Stimulated activated CD8-positive, alpha-beta memory T cell treated with anti-CD3 and anti-CD28 coated beads, Interleukin-4, amount 100 ng/mL, for 24 hours (primary cell): ENCODE results near the gene SHISA6.
"Not testable (repeated sequence)": the region's sequence is repeated elsewhere in the genome, so short reads cannot be mapped to it uniquely, and the experiment has no call there.

Experiments
- DNase-seq: peaks from one replicate; pipeline ENCODE4 v3.0.0-alpha.2; 2020; ENCODE audit warnings: low read depth

Gene SHISA6

DNA sequence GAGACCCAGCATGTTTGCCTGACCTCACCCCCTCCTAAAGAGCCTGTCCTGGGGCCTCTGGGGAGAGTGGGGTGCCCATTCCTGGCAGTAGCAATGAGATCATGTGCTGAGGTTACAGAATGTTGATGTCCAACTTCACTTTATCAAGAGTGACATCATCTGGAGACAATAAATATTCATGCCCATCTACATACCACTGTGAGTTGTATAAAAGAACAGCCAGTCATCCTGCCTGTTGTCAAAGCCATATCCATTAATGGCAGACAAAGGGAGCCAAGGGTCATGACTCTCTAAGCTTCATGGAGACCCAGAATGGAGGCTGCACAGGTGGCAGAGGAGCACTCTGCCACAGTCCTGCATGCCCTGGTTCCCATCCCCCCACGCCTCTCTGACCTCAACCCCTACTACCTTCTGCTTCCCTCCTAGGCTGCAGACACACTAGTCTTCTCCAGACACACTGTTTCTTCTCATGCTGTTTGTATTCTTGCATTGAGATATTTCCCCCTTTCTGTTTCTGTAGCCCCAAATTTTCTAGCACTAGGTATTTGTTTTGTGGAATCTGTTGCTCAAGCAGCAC, 27.1 kb downstream of the SHISA6 start:
- no peak for DNase-seq

DNA sequence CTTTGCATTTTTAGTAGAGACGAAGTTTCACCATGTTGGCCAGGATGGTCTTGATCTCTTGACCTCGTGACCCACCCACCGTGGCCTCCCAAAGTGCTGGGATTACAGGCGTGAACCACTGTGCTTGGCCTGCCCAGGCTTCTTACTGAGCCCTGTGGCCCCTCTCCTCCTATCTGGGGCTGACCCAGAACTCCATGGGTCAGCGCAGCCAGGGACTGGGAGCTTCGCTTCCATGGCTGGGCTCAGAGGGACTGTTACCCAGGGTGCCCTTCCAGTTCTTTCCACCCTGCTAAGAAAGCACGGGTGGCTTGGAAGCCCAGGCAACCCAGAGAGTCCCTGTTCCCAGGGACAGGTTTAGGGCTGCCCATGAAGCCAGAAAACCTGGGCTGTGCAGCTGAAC, 28.2 kb downstream of the SHISA6 start:
- DNase-seq: no peak

DNA sequence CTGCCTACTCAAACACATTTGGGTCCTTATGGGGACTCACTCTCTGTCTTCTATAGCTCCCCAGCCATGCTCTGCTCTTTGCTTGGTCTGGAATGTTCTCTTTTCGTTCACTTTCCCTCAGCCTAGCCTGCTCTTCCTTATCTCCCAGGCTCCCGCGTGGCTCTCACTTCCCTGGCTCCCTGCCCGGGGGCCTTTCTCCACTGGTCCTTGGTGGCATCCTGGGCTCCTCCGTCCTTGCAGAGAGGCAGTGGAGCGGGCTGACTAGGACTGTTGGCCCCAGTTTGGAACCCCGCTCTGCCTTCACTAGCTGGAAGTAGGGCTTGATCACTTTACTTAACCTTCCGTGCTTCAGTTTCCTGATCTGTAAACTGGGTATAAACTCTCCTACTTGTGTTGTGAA, 31.2 kb downstream of the SHISA6 start:
- no peak for DNase-seq

DNA sequence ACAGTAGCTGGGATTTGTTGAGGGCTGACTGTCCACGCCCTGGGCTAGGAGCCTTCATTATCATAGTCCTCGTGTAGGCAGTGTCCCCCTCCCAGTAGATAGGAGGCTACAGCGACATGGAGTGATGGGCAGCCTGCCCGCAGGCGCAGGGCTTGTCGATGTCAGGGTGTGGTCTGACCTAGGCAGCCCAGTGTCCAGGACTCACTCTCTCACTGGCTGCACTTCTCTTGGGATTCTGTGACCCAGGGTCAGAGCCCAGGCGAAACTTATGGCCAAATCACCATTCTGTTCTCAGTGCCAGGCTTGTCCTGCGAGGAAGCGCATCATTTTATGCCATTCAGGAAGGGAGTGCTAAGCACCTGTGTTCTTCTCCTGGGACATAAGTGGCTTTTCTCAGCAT, 32.6 kb downstream of the SHISA6 start:
- DNase-seq: no peak

DNA sequence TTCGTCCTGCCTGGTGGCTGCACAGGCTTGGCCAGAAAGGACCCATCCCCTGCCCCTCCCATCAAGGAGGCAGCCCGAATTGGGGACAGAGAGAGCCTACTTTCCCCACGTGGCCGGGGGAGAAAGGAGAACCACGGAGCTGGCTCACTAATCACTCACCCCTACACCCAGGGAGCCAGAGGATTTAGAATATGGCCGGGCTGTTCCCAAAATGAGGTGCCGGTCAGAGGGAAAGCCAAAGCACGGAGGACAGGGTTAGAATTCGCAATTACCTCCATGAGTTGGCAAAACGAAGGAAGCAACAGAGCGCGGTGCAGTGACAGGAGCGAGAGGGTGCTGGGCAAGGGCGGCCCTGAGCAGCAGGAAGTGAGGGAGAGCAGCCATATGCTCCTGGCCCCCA, 33.1 kb downstream of the SHISA6 start:
- DNase-seq: no peak

DNA sequence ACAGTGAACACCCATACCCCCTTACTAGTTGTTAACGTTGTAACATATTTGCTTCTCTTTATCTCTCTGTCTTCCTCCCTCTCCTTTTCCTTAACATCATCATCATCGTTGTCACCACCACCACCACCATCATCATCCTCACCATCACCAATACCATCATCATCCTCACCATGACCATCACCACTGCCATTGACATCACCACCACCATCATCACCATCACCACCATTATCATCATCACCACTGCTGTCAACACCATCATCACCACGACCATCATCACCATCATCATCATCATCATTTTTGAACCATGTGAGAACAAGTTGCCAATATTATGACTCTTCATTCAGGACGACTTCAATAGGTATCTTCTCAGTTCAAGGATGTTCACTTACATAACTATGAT, 35.5 kb downstream of the SHISA6 start:
- no peak for DNase-seq

DNA sequence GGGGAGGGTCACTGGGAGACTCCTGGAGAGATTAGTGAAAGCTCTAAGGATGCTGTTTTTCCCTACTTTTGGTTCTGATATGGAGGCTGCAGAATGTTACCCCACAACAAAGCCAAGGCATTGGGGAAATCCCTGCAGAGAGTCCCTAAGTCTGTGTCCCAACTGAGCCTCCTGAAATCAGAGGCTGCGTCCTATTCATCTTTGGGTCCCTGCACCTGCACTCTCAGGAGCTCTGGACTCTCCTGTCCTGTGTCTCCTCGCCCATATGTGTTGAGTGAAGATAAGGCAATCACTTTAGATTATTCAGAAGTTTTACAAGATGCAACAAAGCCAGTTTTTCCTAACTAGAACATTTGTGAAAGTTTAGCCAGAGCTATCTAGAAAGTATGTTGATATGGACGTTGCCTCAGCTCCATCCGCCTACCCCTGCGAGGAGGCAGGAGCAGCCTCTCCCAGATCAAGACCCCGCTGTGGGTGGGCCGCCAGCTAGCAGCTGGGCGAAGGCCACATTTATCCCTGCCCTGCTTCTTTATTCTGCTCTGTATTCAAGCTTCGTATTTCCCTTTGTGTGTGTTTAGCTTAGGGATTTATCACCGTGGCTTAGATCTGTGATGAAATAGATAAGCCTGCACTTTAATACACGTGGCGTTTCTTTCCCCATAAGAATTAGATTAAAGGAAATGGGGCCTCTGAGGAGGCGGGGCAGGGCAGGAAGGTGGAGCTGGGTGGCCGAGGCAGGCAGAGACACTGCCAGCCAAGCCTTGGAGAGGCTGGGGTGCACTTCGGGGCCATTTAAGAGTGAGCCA, 37.4 kb downstream of the SHISA6 start:
- no peak for DNase-seq

DNA sequence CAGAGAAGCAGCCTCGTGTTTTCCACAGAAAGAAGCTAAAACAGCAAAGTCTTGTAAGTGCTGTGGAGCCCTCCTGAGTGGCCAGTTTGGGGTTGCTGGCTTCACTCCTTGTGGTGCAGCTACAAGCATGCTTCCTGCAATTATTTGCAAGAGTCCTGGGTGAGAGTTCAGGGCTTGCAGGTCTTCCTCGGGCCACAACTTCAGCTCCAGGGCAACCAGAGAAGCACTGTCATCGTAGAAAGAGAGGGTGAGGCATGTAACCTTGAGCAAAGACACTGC, 37.9 kb downstream of the SHISA6 start:
- DNase-seq: no peak

DNA sequence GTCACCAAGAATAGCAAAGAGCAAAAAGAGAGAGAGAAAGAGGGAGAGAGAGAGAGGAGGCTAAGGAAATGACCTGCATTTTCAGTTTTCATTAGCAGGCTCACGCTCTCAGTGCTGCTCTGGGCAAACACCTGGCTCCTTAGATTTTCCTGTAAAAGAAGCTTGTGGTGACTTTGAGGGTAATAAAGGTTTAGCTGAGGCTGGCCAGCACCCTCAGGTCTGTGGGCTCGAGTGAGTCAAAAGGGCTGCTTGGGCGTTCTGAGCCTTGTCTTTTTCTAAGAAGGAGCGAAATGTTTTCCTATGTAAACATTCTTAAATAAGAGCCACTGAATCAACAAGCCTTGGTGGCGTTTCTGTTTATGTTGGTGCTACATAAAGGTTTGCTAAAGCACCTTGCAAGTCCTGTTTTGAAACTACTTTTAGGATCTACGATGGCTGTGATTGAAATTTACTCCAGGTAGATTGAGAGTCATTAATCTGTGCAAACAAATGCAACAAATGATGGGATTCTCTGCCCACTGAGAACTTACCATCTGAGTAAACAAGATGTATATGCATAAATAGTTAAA, 38.8 kb downstream of the SHISA6 start:
- DNase-seq: no peak

DNA sequence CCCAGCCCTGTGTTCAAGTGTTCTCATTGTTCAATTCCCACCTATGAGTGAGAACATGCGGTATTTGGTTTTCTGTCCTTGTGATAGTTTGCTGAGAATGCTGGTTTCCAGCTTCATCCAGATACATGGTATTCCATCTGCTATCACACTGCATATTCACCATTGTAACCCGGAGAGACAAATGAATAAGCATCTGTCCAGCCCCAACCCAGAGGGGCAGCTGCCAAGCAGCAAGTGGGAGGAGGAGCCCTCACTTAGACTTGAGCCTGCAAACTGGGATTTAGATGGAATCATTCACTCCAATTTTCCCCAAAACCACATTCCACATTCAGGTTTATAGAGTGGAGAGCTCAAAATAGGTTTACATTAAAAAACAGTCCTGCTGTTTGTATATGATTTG, 41.6 kb downstream of the SHISA6 start:
- DNase-seq: no peak

DNA sequence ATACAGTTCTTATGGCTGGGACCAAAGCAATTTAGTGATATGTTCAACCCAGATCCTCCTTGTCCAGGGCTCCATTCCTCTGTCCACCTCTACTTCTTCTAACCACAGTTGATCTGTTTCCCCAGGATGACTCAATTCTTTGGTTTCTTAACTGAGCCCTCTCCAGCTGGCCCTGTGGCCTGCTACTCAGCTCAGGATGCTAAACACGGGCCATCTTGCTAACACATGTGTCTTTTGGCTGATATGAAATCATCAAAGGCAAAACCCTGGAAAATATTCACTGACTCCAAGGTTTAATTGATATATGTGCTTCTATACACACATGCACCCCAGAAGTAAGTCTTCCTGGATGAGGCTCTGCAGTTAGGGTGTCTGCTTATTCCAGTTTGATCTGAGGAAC, 43.8 kb downstream of the SHISA6 start:
- no peak for DNase-seq

DNA sequence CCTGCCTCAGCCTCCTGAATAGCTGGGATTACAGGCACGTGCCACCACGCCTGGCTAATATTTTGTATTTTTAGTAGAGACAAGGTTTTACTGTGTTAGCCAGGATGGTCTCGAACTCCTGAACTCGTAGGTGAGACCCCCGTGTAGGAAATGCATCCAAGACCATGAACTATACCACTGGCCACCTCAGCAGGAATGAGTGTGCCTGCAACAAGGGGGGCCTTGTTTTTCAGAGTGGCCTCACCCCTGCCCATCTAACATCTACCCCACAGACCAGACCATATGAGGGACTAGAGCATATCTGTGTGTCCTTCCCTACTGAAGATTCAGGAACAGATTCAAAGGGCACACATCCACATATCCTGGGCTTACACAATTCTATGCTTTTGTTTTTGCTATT, 44.9 kb downstream of the SHISA6 start:
- no peak for DNase-seq

DNA sequence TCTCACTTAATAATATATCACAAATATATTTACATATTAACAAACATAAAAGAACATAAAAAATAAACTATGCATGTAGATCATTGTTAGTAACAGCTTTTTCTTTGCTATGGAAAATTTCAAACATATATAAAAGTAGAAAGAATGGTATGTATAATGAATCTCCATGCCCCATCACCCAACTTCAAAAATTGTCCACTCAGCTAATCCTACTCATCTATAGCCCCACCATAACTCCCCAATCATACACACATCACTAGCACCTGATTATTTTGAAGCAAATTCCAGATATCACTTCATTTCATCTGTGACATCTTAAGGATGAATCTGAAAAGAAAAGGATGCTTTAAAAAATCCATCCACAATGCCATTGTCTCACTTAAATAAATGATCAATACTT, 46.8 kb downstream of the SHISA6 start:
- DNase-seq: no peak

DNA sequence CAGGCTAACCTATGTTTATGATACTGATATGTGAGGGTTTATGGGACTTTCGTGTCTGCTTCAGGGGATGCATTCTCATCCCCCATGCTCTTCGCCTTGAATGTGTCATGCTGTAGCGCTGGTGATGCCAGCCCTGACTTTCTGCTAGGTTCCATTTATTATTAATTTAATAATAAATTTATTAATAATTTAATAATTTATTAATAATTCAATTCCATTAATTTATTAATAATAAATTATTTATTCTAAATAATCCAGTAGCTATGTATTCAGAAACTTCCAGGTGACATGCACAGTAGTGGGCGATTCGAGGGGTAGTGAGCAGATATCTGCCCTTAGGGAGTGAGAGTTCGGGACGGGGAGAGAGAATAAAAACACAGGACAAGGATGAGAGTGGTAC, 49.8 kb downstream of the SHISA6 start:
- DNase-seq: no peak

DNA sequence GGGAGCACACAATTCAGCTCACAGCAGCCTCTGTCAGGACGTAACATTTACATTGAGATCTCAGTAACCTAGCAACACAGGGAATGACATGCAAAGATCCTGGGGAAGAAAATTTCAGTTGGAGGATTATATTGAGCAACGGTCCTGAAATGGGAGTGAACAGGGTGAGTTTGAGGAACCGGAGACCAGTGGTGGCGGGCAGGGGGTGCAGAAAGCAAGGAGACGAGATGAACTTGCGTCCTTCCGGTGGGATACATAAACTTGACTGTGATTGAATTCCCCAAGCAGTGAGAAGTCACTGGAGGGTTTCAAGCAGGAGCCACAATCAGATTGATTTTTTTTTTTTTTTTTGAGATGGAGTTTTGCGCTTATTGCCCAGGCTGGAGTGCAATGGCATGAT, 51.5 kb downstream of the SHISA6 start:
- no peak for DNase-seq

DNA sequence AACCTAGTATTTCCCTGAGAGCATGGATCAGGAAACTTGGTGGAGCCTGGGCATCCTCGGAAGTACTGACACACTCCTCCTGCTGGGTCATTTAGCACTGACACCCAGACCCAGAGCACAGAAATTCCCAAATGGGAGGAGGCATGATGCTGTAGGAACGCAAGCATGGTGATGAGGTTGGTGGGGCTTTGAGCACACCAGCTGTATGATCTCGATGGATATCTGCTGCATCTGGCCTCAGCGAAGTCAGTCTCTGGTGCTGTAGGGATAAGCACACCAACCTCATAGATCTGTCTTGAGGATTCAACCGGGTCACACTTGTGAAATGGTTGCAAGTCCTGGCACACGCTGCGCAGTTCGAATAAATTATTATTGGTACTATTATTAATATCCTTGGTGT, 52.5 kb downstream of the SHISA6 start:
- DNase-seq: no peak

DNA sequence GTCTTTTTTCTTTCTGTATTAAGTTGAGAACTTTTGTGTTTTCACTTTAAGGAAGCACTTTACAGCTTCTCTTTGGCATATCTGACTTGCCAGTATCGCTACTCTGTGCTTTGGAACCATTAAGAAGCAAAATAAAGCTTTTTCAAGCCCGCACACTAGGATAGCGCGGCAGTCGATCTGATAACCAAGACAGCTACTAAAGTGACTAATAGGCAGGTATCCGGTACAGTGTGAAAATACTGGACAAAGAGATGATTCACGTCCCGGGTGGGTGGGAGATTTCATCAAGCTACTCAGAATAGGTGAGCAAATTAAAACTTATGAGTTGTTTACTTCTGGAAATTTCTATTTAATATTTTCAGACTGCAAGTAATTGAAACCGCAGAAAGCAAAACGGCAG, 53.8 kb downstream of the SHISA6 start:
- no peak for DNase-seq

DNA sequence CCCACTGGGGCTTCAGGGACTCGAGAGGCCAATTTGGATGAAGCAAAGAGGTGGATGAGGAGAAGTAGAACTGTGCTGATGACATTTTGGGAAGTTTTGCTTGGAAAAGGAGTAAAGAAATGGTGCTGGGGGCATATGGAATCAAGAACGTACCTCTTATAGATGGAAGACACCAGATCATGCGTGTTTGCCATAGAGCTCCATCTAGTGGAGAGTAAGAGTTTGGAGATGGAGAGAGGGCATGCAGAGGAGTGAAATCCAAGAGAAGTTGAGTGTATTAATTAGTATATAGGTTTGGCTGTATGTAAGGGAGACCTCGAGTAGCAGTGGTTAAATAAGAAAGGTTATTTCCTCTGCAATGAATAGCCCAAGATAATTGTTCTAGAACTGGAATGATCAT, 56.0 kb downstream of the SHISA6 start:
- DNase-seq: no peak

DNA sequence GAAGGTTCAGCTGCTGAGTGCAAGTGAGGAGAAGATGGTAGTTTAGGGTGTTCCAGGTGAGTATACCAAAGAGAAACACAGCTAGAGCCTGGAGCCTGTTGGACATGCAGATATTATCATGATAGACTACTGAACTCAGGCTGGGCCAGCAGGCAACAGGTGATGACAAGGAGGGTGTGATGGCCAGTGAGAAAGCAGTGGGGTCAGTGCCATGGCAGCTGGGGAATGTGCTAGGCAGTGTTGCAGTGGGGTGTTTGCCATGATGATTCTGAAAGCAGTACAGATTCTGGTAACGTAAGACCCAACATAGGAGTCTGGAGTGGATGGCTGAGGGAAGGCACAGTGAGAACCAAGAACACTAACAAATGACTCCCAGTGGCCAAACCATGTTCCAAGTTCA, 57.4 kb downstream of the SHISA6 start:
- no peak for DNase-seq

DNA sequence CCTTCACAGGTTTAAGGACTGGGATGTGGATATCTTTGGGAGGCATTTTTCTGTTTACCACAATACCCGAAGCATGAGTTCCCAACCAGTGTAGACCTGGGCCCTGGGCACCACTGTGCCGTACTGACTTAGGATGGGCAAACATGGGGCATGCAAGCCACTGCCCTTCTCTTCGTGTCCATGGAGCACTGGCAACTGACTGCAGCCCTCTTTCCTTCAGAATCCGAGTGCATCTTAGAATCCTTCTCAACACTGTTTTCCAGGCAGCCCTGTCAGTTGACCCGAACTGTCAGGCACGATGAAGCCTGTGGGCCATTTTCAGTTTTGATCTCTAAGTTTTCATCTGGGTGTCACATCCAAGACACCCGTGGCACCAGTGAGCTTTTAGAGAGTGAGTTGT, 59.2 kb downstream of the SHISA6 start:
- no peak for DNase-seq

DNA sequence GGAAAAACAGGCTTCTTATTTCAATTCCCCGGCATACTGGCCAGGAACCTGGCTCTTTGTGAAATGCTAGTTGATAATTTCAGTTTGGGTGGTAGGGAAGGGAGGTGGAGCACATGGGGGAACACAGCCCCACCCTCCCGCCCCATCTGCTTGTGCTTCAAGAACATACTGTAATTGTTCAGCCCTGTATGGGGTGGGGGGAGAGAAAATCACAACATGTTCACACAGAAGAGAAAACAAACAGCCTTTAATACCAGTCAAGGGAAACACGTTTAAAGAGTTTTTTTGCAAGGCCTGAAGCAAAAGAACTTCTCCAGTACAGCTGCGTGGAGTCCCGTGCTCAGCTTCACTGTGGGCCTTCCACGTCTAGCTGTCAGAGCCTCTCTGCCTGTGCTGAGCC, 59.7 kb downstream of the SHISA6 start:
- no peak for DNase-seq

DNA sequence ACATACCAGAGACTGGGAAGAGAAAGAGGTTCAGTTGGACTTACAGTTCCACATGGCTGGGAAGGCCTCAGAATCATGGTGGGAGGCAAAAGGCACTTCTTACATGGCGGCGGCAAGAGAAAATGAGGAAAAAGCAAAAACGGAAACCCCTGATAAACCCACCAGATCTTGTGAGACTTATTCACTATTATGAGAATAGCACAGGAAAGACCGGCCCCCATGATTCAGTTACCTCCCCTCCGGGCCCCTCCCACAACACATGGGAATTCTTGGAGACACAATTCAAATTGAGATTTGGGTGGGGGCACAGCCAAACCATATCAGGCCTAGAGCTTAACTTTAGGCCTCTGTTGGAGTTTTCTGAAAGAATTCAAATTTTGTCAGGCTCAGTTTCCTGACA, 60.9 kb downstream of the SHISA6 start:
- DNase-seq: not testable (repeated sequence)

DNA sequence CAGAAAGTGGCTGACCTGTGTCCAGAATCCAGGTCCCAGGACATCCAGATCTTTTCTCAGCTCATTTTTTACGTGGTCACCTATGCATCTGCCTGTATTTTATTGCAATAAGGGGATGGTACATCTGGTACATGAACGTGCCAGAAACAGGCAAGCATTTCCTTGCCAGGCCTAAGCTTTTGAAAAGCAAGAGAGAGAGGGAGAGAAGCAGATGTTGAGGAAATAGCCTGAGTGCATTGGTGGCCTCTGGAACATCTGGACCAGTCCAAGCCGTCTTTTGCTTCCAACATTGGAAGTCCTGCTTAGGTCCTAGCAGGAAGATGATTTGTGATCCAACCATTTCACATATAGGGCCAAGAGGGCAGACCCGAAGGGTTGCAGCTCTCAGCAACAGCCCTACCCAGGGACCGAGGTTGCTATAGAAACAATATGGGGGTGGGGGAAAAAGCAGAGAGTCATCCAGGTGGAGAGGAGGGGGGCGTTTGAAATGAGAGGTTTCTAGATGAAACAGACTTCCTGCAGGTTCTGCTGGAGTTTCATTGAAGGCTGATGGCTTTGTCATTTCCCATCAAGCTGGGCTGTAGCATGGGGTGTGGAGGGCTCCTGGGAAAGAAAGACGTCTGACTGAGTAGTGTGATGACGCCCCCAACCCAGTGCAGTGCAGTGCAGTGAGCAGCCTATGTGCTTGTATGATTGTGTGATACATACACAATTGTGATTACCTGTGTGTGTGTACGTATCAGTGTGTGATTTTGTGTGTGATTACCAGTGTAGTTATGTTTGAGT, 61.6 kb downstream of the SHISA6 start:
- no peak for DNase-seq
